Caco-2 (cell line): Measurements from ENCODE around the gene LRP4. TPM values are rescaled to one million over a fixed set of nuclear protein-coding genes. Genes with fewer than 3 reads are reported as not detected.
"Not testable (repeated sequence)": the region's sequence is repeated elsewhere in the genome, so short reads cannot be mapped to it uniquely, and the experiment has no call there.

ENCODE experiments used
- BruUV-seq: library from RNA; stranded (reverse); fragments of 400-500 nt; replicated peaks from 2 replicates; lab custom pipeline; 2021; lab: Mats Ljungman, UMichigan
- CTCF ChIA-PET: fragments of 300-600 bp; sonication (Branson Sonifier 250); formaldehyde crosslinking; loops from one replicate; lab custom pipeline; 2022; ENCODE audit warnings: antibody characterized with exemption; lab: Charles Lee
- POLR2A ChIA-PET: fragments of 300-600 bp; sonication (Branson Sonifier 250); formaldehyde crosslinking; loops from one replicate; lab custom pipeline; 2022; ENCODE audit warnings: antibody characterized with exemption; lab: Charles Lee
- DNase-seq, 2 experiments: peaks; one replicate each; pipeline versions ENCODE4 v3.0.0 to v3.0.0-alpha.2; 2020 to 2022
- H3K27me3 ChIP-seq: replicated peaks from 2 replicates; pipeline ENCODE4 v1.6.0; 2011; ENCODE audit warnings: low read length; ENCODE audit not compliant: control insufficient read depth, insufficient read depth
- H3K36me3 ChIP-seq: 2 replicates; pipeline ENCODE4 v1.5.1; 2011; ENCODE audit warnings: low read length; ENCODE audit not compliant: control insufficient read depth, insufficient read depth
- H3K4me1 ChIP-seq: fragments of 250-450 bp; sonication (Bioruptor Pico); 2 replicates; pipeline ENCODE4 v1.5.1; 2020; ENCODE audit warnings: mild to moderate bottlenecking
- H3K4me3 ChIP-seq: 2 replicates; pipeline ENCODE4 v1.5.1; 2011; ENCODE audit warnings: low read depth, mild to moderate bottlenecking, control low read depth, low read length
- H3K9me3 ChIP-seq: fragments of 250-450 bp; sonication (Bioruptor Pico); 2 replicates; pipeline ENCODE4 v1.5.1; 2020; ENCODE audit warnings: mild to moderate bottlenecking, moderate library complexity
- H3K27ac Mint-ChIP-seq: one replicate; pipeline ENCODE4 v1.8.0; 2022; ENCODE audit warnings: mixed read lengths; ENCODE audit not compliant: unreplicated experiment
- H3K27me3 Mint-ChIP-seq: one replicate; pipeline ENCODE4 v1.8.0; 2022; ENCODE audit warnings: mixed read lengths; ENCODE audit not compliant: insufficient read depth, unreplicated experiment
- H3K36me3 Mint-ChIP-seq: one replicate; pipeline ENCODE4 v1.8.0; 2022; ENCODE audit warnings: mild to moderate bottlenecking, mixed read lengths; ENCODE audit not compliant: insufficient read depth, unreplicated experiment
- H3K4me1 Mint-ChIP-seq: one replicate; pipeline ENCODE4 v1.8.0; 2022; ENCODE audit warnings: low read depth, mixed read lengths; ENCODE audit not compliant: unreplicated experiment
- H3K4me3 Mint-ChIP-seq: one replicate; pipeline ENCODE4 v1.8.0; 2022; ENCODE audit warnings: mild to moderate bottlenecking, moderate library complexity, mixed read lengths; ENCODE audit not compliant: unreplicated experiment
- H3K9me3 Mint-ChIP-seq: one replicate; pipeline ENCODE4 v1.8.0; 2022; ENCODE audit warnings: mixed read lengths; ENCODE audit not compliant: unreplicated experiment
- CTCF ChIP-seq, 2 experiments: fragments of 200-600 bp in 1 of 2; IDR thresholded peaks; 1 replicate in 1 of 2; 2 replicates in 1 of 2; pipeline versions ENCODE4 v1.5.1 to v1.8.0; 2011 to 2022; ENCODE audit warnings: antibody characterized with exemption in 1 of 2, control low read depth in 1 of 2, inconsistent platforms in 1 of 2, low read depth in 1 of 2, low read length in 1 of 2, mild to moderate bottlenecking in 1 of 2, moderate library complexity in 1 of 2; ENCODE audit not compliant: insufficient read depth in 1 of 2, severe bottlenecking in 1 of 2, unreplicated experiment in 1 of 2
- intact Hi-C: fragments of 100-400 bp; cut with micrococcal nuclease; formaldehyde crosslinking; loops from one replicate; pipeline ENCODE4 v1.10.0; 2022; ENCODE audit not compliant: unreplicated experiment
- total RNA-seq: library from RNA; stranded (reverse); gene quantifications from 2 replicates; pipeline ENCODE4 v1.2.3, GENCODE V29; 2022

Gene LRP4
- total RNA-seq, 1 experiment from 2014 or later, result 11.1 TPM

- no peak for TF ChIP-seq CTCF (IDR thresholded peaks at IDR 0.05; ENCODE audit: insufficient read depth in 1 of 2, low read depth in 1 of 2, low read length in 1 of 2, severe bottlenecking in 1 of 2, unreplicated experiment in 1 of 2)
- Mint-ChIP-seq H3K27me3 (peaks cover 3% of the 10 kb centered on the region), H3K9me3 (no peaks in the 10 kb centered on the region), H3K4me1 (peaks cover 7% of the 10 kb centered on the region), H3K4me3 (peak within 1 kb of the TSS; percentile 75), H3K36me3 (peaks cover 22% of the 10 kb centered on the region), H3K27ac (peak within 1 kb of the TSS; percentile 75)
- H3K4me3 ChIP-seq, result peak within 1 kb of the TSS; percentile 83
- 0 out of 2 replicates have a peak, but pooled peaks cover 4% of the 10 kb centered on the region for H3K4me1 ChIP-seq
- no TSS peak for BruUV-seq
- no peaks in the 10 kb centered on the region for H3K9me3 ChIP-seq
- peak; percentile 97 for DNase-seq
- POLR2A ChIA-PET, result interaction anchor here (0.6 to 1.6 kb wide), 6 partner anchors 11 to 819 kb away, joined by 3 to 10 read pairs (median 4); partner anchors contain the start of genes ARHGAP1, DDB2 and ZNF408
- CTCF ChIA-PET, result interaction anchor here (0.6 to 1.1 kb wide), 5 partner anchors 20 to 321 kb away, joined by 3 to 11 read pairs (median 4); partner anchors contain the start of genes ACP2 and NR1H3
- intact Hi-C loops, result loop anchor here (1.0 kb wide), 1 partner anchor 16 kb away; no protein-coding TSS in a partner anchor
- H3K27me3 ChIP-seq, result no peaks in the 10 kb centered on the region
- H3K36me3 ChIP-seq, result no peaks in the 10 kb centered on the region
These were observed 18.1 kb upstream of the LRP4 start, which contains the start of gene CSTPP1 for GRCh38 chr11:46936138-46937110. Gene CSTPP1 (plus strand): TSS chr11:46936761. CDS start chr11:46936806, 45 bp downstream.

- Histone ChIP-seq H3K27me3 (no peaks in the 10 kb centered on the region), H3K36me3 (no peaks in the 10 kb centered on the region), H3K4me1 (no peaks in the 10 kb centered on the region), H3K9me3 (peaks cover 11% of the 10 kb centered on the region; the same call in 1 of the 2 replicates), H3K4me3 (no peak overlapping the region)
- H3K4me3 Mint-ChIP-seq, result no peak overlapping the region
- H3K27me3 Mint-ChIP-seq, result peaks cover 7% of the 10 kb centered on the region
- no peaks in the 10 kb centered on the region for H3K4me1 Mint-ChIP-seq
- no peaks in the 10 kb centered on the region for H3K36me3 Mint-ChIP-seq
- intact Hi-C loops, result no loop called here
- DNase-seq, result no peak
- ChIA-PET POLR2A (no interaction called here), CTCF (no interaction called here)
- peaks cover 10% of the 10 kb centered on the region for H3K9me3 Mint-ChIP-seq
- TF ChIP-seq CTCF (IDR thresholded peaks at IDR 0.05; ENCODE audit: insufficient read depth in 1 of 2, low read depth in 1 of 2, low read length in 1 of 2, severe bottlenecking in 1 of 2, unreplicated experiment in 1 of 2), result no peak
- H3K27ac Mint-ChIP-seq, result no peak overlapping the region
- no TSS peak for BruUV-seq
These were observed 11.7 kb upstream of the LRP4 start for GRCh38 chr11:46930089-46930488.

- CTCF ChIA-PET, BruUV-seq, H3K27me3 Mint-ChIP-seq: not testable (repeated sequence)
These were observed 10.4 kb upstream of the LRP4 start for GRCh38 chr11:46928701-46929100.

GRCh38 chr11:46927928-46928327 is 9.6 kb upstream of the LRP4 start:
- CTCF ChIA-PET, H3K9me3 Mint-ChIP-seq, H3K4me3 Mint-ChIP-seq, DNase-seq, POLR2A ChIA-PET, H3K27me3 Mint-ChIP-seq, H3K4me1 ChIP-seq, H3K4me1 Mint-ChIP-seq, H3K36me3 Mint-ChIP-seq, BruUV-seq, H3K27me3 ChIP-seq, H3K4me3 ChIP-seq, intact Hi-C loops, H3K36me3 ChIP-seq, H3K27ac Mint-ChIP-seq: not testable (repeated sequence)
- H3K9me3 ChIP-seq, result peaks cover 11% of the 10 kb centered on the region; the same call in 1 of the 2 replicates

More at GRCh38 chr11:46928701-46929100, 10.4 kb upstream of the LRP4 start:
- DNase-seq, H3K27me3 ChIP-seq, H3K4me3 ChIP-seq, H3K4me1 ChIP-seq, H3K4me3 Mint-ChIP-seq, intact Hi-C loops, H3K27ac Mint-ChIP-seq, H3K4me1 Mint-ChIP-seq, POLR2A ChIA-PET, H3K36me3 ChIP-seq, H3K36me3 Mint-ChIP-seq, H3K9me3 Mint-ChIP-seq: not testable (repeated sequence)
- H3K9me3 ChIP-seq, result peaks cover 11% of the 10 kb centered on the region; the same call in 1 of the 2 replicates
